Measurements from ENCODE around the gene NAGPA.

Gene NAGPA

GRCh38 chr16:5002699-5003143, 31.0 kb downstream of the NAGPA start:
- no peak for DNase-seq

GRCh38 chr16:5001986-5002385, 31.7 kb downstream of the NAGPA start:
- DNase-seq = no peak

GRCh38 chr16:5001571-5001970, 32.2 kb downstream of the NAGPA start:
- no peak for DNase-seq

GRCh38 chr16:5000573-5001001, 33.1 kb downstream of the NAGPA start:
- DNase-seq = no peak

- no peak for DNase-seq
Measured at GRCh38 chr16:4994719-4995434, 38.9 kb downstream of the NAGPA start.

- no peak for DNase-seq
Measured at GRCh38 chr16:4991754-4992153, 42.0 kb downstream of the NAGPA start.

- no peak for DNase-seq
Measured at GRCh38 chr16:4990415-4990814, 43.3 kb downstream of the NAGPA start.

- DNase-seq = no peak
Measured at GRCh38 chr16:4989391-4990006, 44.2 kb downstream of the NAGPA start.

- no peak for DNase-seq
Measured at GRCh38 chr16:4988647-4989046, 45.1 kb downstream of the NAGPA start.

- DNase-seq = no peak
Measured at GRCh38 chr16:4987580-4988374, 46.0 kb downstream of the NAGPA start.

- DNase-seq = no peak
Measured at GRCh38 chr16:4987250-4987579, 46.5 kb downstream of the NAGPA start.

GRCh38 chr16:4984174-4984990, 49.4 kb downstream of the NAGPA start:
- no peak for DNase-seq

- no peak for DNase-seq
Measured at GRCh38 chr16:4982056-4982867, 51.5 kb downstream of the NAGPA start.

- DNase-seq = no peak
Measured at GRCh38 chr16:4981473-4981872, 52.3 kb downstream of the NAGPA start.

GRCh38 chr16:4980691-4981090, 53.0 kb downstream of the NAGPA start:
- DNase-seq = no peak

- DNase-seq = no peak
Measured at GRCh38 chr16:4979736-4980660, 53.7 kb downstream of the NAGPA start.

- DNase-seq = no peak
Measured at GRCh38 chr16:4979164-4979563, 54.6 kb downstream of the NAGPA start.

GRCh38 chr16:4976611-4977145, 57.1 kb downstream of the NAGPA start:
- DNase-seq = no peak

GRCh38 chr16:4976079-4976478, 57.7 kb downstream of the NAGPA start:
- no peak for DNase-seq

All from fibroblast of skin of abdomen (primary cell).